A549 (cell line): Measurements from ENCODE around the gene ATP5PB. TPM values are rescaled to one million over a fixed set of nuclear protein-coding genes. Genes with fewer than 3 reads are reported as not detected.

Source experiments
- ATAC-seq, 2 experiments: fragments of 200-7000 bp in 1 of 2; fragments of >200 bp in 1 of 2; cut with Nextera tagmentation in 1 of 2; cut with Tn5 transposase in 1 of 2; 3 replicates each; pipeline versions ENCODE4 v1.8.0 to v1.9.1; 2018 to 2020; ENCODE audit warnings: mild to moderate bottlenecking in 1 of 2, moderate library complexity in 1 of 2
- CTCF ChIA-PET: fragments of 300-600 bp; sonication (Branson Sonifier 250); formaldehyde crosslinking; extraction: SDS; loops from one replicate; lab custom pipeline; 2021; ENCODE audit warnings: antibody characterized with exemption, inconsistent platforms; lab: Yijun Ruan, JAX
- POLR2A ChIA-PET: fragments of 350-600 bp; formaldehyde crosslinking; extraction: SDS; loops from one replicate; lab custom pipeline; 2021; ENCODE audit warnings: antibody characterized with exemption, inconsistent platforms; lab: Yijun Ruan, JAX
- DNase-seq, 2 experiments: peaks; one replicate each; pipeline versions ENCODE4 v3.0.0 to v3.0.0-alpha.2; 2011 to 2016; ENCODE audit warnings: low read depth in 1 of 2, low spot score in 1 of 2
- FAIRE-seq: peaks from 2 replicates; lab custom pipeline; 2011; peaks lifted over from hg19 to GRCh38; lab: Jason Lieb, UNC
- H3K27ac ChIP-seq, 2 experiments: fragments of >200 bp; sonication (Bioruptor Twin); formaldehyde crosslinking; 3 replicates each; pipeline ENCODE4 v1.5.1; 2016 to 2017
- H3K4me1 ChIP-seq: fragments of >200 bp; sonication (Bioruptor Twin); formaldehyde crosslinking; 3 replicates; pipeline ENCODE4 v1.6.1; 2016
- H3K4me2 ChIP-seq: fragments of >200 bp; sonication (Bioruptor Twin); formaldehyde crosslinking; 3 replicates; pipeline ENCODE4 v1.6.1; 2016
- H3K4me3 ChIP-seq: fragments of >200 bp; sonication (Bioruptor Twin); formaldehyde crosslinking; 3 replicates; pipeline ENCODE4 v1.5.1; 2016
- H3K9me3 ChIP-seq: fragments of >200 bp; sonication (Bioruptor Twin); formaldehyde crosslinking; 3 replicates; pipeline ENCODE4 v1.6.1; 2016
- CBX2 ChIP-seq: fragments of 200-600 bp; sonication (generic); IDR thresholded peaks from 2 replicates; pipeline ENCODE4 v1.6.1; 2016; ENCODE audit warnings: low read depth, mild to moderate bottlenecking, borderline replicate concordance
- CBX8 ChIP-seq: fragments of 200-600 bp; sonication (generic); IDR thresholded peaks from 2 replicates; pipeline ENCODE4 v1.6.1; 2016
- FOSL2 ChIP-seq, 2 experiments: fragments of 450-650 bp in 1 of 2; fragments of >200 bp in 1 of 2; sonication (Bioruptor Twin) in 1 of 2; formaldehyde crosslinking; IDR thresholded peaks; 2 replicates each; pipeline versions ENCODE4 v1.5.0 to v1.6.1; 2016 to 2020; ENCODE audit warnings: mild to moderate bottlenecking in 1 of 2, moderate library complexity in 1 of 2
- HEYL ChIP-seq: fragments of 250-450 bp; sonication (Bioruptor Pico); IDR thresholded peaks from 2 replicates; pipeline ENCODE4 v1.8.0; 2021; ENCODE audit warnings: mild to moderate bottlenecking, moderate library complexity
- HOXA7 ChIP-seq: fragments of 250-450 bp; sonication (Bioruptor Pico); IDR thresholded peaks from 2 replicates; pipeline ENCODE4 v1.5.0; 2020; ENCODE audit warnings: mild to moderate bottlenecking, moderate library complexity
- HOXB5 ChIP-seq: fragments of 250-450 bp; sonication (Bioruptor Pico); IDR thresholded peaks from 2 replicates; pipeline ENCODE4 v1.5.0; 2020; ENCODE audit warnings: mild to moderate bottlenecking, moderate library complexity
- JUN ChIP-seq, 2 experiments: fragments of >200 bp; sonication (Bioruptor Twin); formaldehyde crosslinking; IDR thresholded peaks; 2 replicates in 1 of 2; 3 replicates in 1 of 2; pipeline ENCODE4 v1.6.1; 2016 to 2017
- NR3C1 ChIP-seq: fragments of >200 bp; sonication (Bioruptor Twin); formaldehyde crosslinking; IDR thresholded peaks from 3 replicates; pipeline ENCODE4 v1.6.1; 2017
- PHF8 ChIP-seq: fragments of 200-600 bp; sonication (generic); IDR thresholded peaks from 2 replicates; pipeline ENCODE4 v1.6.1; 2016; ENCODE audit warnings: low read depth, mild to moderate bottlenecking, antibody characterized with exemption, moderate library complexity, borderline replicate concordance
- RARB ChIP-seq: fragments of 250-450 bp; sonication (Bioruptor Pico); IDR thresholded peaks from 2 replicates; pipeline ENCODE4 v1.8.0; 2021; ENCODE audit warnings: mild to moderate bottlenecking, moderate library complexity
- RFX5 ChIP-seq: fragments of 450-650 bp; IDR thresholded peaks from 2 replicates; pipeline ENCODE4 v1.7.1; 2014; ENCODE audit warnings: antibody characterized with exemption, mild to moderate bottlenecking, moderate library complexity
- SMC3 ChIP-seq: fragments of >200 bp; sonication (Bioruptor Twin); formaldehyde crosslinking; IDR thresholded peaks from 3 replicates; pipeline ENCODE4 v1.6.1; 2018; ENCODE audit warnings: inconsistent platforms
- SREBF2 ChIP-seq: fragments of 450-650 bp; IDR thresholded peaks from 2 replicates; pipeline ENCODE4 v1.6.1; 2014; ENCODE audit warnings: mild to moderate bottlenecking, moderate library complexity
- TFCP2L1 ChIP-seq: fragments of 250-450 bp; sonication (Bioruptor Pico); IDR thresholded peaks from 2 replicates; pipeline ENCODE4 v1.5.0; 2021; ENCODE audit warnings: mild to moderate bottlenecking
- TP53 ChIP-seq: fragments of 250-450 bp; sonication (Bioruptor Pico); IDR thresholded peaks from 2 replicates; pipeline ENCODE4 v1.5.0; 2021; ENCODE audit warnings: mild to moderate bottlenecking, moderate library complexity
- ZFP36 ChIP-seq: fragments of 450-650 bp; IDR thresholded peaks from 2 replicates; pipeline ENCODE4 v1.6.1; 2014; ENCODE audit warnings: borderline replicate concordance; ENCODE audit not compliant: partially characterized antibody
- ZNF302 ChIP-seq: fragments of 250-450 bp; sonication (Bioruptor Pico); IDR thresholded peaks from 2 replicates; pipeline ENCODE4 v1.9.0; 2021; ENCODE audit warnings: inconsistent platforms, mild to moderate bottlenecking, moderate library complexity
- ZSCAN20 ChIP-seq: fragments of 250-450 bp; sonication (Bioruptor Pico); IDR thresholded peaks from 2 replicates; pipeline ENCODE4 v1.8.0; 2022; ENCODE audit warnings: mild to moderate bottlenecking, moderate library complexity
- WGBS: methylation state at CpG from one replicate; pipeline ENCODE4 v1.1.6; 2017; ENCODE audit errors: missing lambda C conversion rate; 5-methylcytosine and 5-hydroxymethylcytosine counted together
- polyA plus RNA-seq, 4 experiments: library from polyadenylated mRNA; depleted of rRNA in 3 of 4; stranded (reverse); fragments of >200 nt; fragmentation: RNase III in 1 of 4; extraction: RNeasy Plus Mini Kit Qiagen cat#74134 plus additional on column Dnase treatment in 1 of 4; gene quantifications; 2 replicates in 3 of 4; 3 replicates in 1 of 4; pipeline ENCODE4 v1.2.3, GENCODE V29; 2011 to 2017
- TF ChIP-seq, protein P1 (sequence below): fragments of 200-600 bp; sonication (generic); IDR thresholded peaks from 2 replicates; pipeline ENCODE4 v1.6.1; 2016; ENCODE audit warnings: antibody characterized with exemption, mild to moderate bottlenecking, moderate library complexity
- TF ChIP-seq, protein P2 (sequence below): fragments of 250-450 bp; sonication (Bioruptor Pico); IDR thresholded peaks from 2 replicates; pipeline ENCODE4 v1.5.0; 2021; ENCODE audit warnings: mild to moderate bottlenecking, moderate library complexity, borderline replicate concordance
- TF ChIP-seq, protein P3 (sequence below): fragments of >200 bp; sonication (Bioruptor Twin); formaldehyde crosslinking; IDR thresholded peaks from 3 replicates; pipeline ENCODE4 v1.6.1; 2016
- TF ChIP-seq, protein P4 (sequence below): IDR thresholded peaks from 2 replicates; pipeline ENCODE4 v1.6.1; 2012; ENCODE audit warnings: low read depth, borderline replicate concordance
- TF ChIP-seq, protein P5 (sequence below): fragments of >200 bp; sonication (Bioruptor Twin); formaldehyde crosslinking; IDR thresholded peaks from 2 replicates; pipeline ENCODE4 v1.6.1; 2016

The ATP5PB gene
- polyA plus RNA-seq, 2 of the 4 experiments (the other 2 are of a cell fraction), result 275 to 300 TPM

DNA sequence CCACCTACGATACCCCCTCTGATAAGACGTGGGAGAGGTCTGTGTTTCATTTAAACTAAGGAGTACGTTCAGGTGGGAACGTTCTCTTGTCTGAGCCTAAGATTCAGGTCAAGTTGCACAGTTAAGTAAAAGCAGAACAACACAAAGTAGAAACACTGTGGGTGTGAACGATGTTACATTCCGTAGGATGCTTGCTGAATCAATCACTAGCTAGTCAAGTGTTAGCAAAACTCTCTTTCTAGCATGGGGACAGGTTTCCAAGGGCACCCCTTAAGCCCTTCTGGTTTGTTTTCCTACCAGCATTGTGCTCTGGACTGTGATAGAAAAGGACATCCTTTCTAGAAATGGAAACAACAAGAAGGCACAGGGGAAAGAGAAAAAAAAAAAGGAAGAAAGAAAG lies 37.9 kb downstream of the ATP5PB start:
- 45% methylated on average over 6 of the region's 6 CpGs for WGBS
- TF ChIP-seq RARB (CRISPR knock-in tag), result no peak
- TF ChIP-seq, protein P1, sequence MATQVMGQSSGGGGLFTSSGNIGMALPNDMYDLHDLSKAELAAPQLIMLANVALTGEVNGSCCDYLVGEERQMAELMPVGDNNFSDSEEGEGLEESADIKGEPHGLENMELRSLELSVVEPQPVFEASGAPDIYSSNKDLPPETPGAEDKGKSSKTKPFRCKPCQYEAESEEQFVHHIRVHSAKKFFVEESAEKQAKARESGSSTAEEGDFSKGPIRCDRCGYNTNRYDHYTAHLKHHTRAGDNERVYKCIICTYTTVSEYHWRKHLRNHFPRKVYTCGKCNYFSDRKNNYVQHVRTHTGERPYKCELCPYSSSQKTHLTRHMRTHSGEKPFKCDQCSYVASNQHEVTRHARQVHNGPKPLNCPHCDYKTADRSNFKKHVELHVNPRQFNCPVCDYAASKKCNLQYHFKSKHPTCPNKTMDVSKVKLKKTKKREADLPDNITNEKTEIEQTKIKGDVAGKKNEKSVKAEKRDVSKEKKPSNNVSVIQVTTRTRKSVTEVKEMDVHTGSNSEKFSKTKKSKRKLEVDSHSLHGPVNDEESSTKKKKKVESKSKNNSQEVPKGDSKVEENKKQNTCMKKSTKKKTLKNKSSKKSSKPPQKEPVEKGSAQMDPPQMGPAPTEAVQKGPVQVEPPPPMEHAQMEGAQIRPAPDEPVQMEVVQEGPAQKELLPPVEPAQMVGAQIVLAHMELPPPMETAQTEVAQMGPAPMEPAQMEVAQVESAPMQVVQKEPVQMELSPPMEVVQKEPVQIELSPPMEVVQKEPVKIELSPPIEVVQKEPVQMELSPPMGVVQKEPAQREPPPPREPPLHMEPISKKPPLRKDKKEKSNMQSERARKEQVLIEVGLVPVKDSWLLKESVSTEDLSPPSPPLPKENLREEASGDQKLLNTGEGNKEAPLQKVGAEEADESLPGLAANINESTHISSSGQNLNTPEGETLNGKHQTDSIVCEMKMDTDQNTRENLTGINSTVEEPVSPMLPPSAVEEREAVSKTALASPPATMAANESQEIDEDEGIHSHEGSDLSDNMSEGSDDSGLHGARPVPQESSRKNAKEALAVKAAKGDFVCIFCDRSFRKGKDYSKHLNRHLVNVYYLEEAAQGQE, result no peak
- TF ChIP-seq ZNF302 (CRISPR knock-in tag), result no peak
- no peak for TF ChIP-seq PHF8
- TF ChIP-seq TFCP2L1 (CRISPR knock-in tag), result no peak
- no peak for TF ChIP-seq HOXB5 (CRISPR knock-in tag)
- no peaks in the 10 kb centered on the region for H3K9me3 ChIP-seq
- ATAC-seq (no peak), FAIRE-seq (no peak), DNase-seq (no peak)
- no peak overlapping the region for H3K4me3 ChIP-seq
- no peak overlapping the region for H3K27ac ChIP-seq
- no peaks in the 10 kb centered on the region for H3K4me1 ChIP-seq
- H3K4me2 ChIP-seq, result no peak overlapping the region
- ChIA-PET POLR2A (no interaction called here), CTCF (no interaction called here)

DNA sequence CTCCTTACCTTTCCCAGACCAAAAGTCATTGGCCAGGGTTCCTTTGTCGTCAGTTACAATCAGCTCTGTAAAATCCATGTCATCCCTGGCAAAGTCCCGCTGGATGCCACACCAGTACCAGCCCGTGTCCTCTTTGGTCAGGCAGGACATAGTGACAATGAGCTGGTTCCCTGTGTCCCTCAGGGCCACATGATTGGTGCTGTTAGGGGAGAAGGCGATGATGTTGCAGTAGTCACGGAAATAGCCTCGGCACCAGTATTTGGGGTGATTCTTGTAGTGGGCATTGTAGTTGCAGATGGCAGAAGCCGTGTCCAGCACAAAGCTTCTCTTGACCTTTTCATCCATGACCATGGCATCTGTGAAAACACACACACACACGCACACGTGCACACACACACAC lies 39.4 kb downstream of the ATP5PB start:
- no peak overlapping the region for H3K4me2 ChIP-seq
- H3K27ac ChIP-seq, result no peak overlapping the region
- TF ChIP-seq SREBF2 (no peak), NR3C1 (no peak), ZFP36 (no peak), RARB (CRISPR knock-in tag) (no peak), CBX8 (no peak), FOSL2 (IDR thresholded peaks at IDR 0.05) (no peak), FOSL2 (CRISPR knock-in tag; IDR thresholded peaks at IDR 0.05) (no peak), RFX5 (no peak), TP53 (CRISPR knock-in tag) (no peak), HOXA7 (CRISPR knock-in tag) (no peak), HEYL (CRISPR knock-in tag) (no peak), ZSCAN20 (CRISPR knock-in tag) (no peak), JUN (IDR thresholded peaks at IDR 0.05) (no peak), ZNF302 (CRISPR knock-in tag) (no peak), SMC3 (no peak), CBX2 (no peak)
- TF ChIP-seq, protein P2, sequence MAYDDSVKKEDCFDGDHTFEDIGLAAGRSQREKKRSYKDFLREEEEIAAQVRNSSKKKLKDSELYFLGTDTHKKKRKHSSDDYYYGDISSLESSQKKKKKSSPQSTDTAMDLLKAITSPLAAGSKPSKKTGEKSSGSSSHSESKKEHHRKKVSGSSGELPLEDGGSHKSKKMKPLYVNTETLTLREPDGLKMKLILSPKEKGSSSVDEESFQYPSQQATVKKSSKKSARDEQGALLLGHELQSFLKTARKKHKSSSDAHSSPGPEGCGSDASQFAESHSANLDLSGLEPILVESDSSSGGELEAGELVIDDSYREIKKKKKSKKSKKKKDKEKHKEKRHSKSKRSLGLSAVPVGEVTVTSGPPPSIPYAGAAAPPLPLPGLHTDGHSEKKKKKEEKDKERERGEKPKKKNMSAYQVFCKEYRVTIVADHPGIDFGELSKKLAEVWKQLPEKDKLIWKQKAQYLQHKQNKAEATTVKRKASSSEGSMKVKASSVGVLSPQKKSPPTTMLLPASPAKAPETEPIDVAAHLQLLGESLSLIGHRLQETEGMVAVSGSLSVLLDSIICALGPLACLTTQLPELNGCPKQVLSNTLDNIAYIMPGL (CRISPR knock-in tag), result no peak
- TF ChIP-seq, protein P3, sequence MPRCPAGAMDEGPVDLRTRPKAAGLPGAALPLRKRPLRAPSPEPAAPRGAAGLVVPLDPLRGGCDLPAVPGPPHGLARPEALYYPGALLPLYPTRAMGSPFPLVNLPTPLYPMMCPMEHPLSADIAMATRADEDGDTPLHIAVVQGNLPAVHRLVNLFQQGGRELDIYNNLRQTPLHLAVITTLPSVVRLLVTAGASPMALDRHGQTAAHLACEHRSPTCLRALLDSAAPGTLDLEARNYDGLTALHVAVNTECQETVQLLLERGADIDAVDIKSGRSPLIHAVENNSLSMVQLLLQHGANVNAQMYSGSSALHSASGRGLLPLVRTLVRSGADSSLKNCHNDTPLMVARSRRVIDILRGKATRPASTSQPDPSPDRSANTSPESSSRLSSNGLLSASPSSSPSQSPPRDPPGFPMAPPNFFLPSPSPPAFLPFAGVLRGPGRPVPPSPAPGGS, result no peak
- TF ChIP-seq, protein P4, sequence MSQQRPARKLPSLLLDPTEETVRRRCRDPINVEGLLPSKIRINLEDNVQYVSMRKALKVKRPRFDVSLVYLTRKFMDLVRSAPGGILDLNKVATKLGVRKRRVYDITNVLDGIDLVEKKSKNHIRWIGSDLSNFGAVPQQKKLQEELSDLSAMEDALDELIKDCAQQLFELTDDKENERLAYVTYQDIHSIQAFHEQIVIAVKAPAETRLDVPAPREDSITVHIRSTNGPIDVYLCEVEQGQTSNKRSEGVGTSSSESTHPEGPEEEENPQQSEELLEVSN, result no peak
- TF ChIP-seq, protein P5, sequence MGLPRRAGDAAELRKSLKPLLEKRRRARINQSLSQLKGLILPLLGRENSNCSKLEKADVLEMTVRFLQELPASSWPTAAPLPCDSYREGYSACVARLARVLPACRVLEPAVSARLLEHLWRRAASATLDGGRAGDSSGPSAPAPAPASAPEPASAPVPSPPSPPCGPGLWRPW, result no peak
- TF ChIP-seq, all 56 proteins: peak for 0
- ChIA-PET POLR2A (no interaction called here), CTCF (interaction anchor here (4.0 kb wide), 1 partner anchor 19 kb away, joined by 19 read pairs; no protein-coding TSS in a partner anchor)
- ATAC-seq, result no peak
- no peaks in the 10 kb centered on the region for H3K4me1 ChIP-seq
- H3K9me3 ChIP-seq, result no peaks in the 10 kb centered on the region
- 63% methylated on average over 7 of the region's 9 CpGs for WGBS
- FAIRE-seq, result no peak
- no peak overlapping the region for H3K4me3 ChIP-seq
- DNase-seq, result no peak
